Pancreas (tissue), 10 donors: ENCODE data around the gene ACAT2. TPM values are rescaled to one million over a fixed set of nuclear protein-coding genes. Genes with fewer than 3 reads are reported as not detected.
"Not testable (repeated sequence)": the region's sequence is repeated elsewhere in the genome, so short reads cannot be mapped to it uniquely, and the experiment has no call there.

Experiments used
- ATAC-seq, 4 donors: fragments of 200-7000 bp; cut with Tn5 transposase; one replicate each; pipeline versions ENCODE4 v1.8.0 to v1.9.1; 2020; ENCODE audit warnings: mild to moderate bottlenecking in 4 of 4, moderate library complexity in 4 of 4
- DNase-seq, 6 donors: peaks; one replicate each; pipeline ENCODE4 v3.0.0-alpha.2; 2020
- FAIRE-seq: peaks from 2 replicates; lab custom pipeline; 2012; peaks lifted over from hg19 to GRCh38; lab: Jason Lieb, UNC
- H3K27ac ChIP-seq, 4 donors: fragments of 200-600 bp; sonication (generic); 1 replicate in 3 of 4; 2 replicates in 1 of 4; pipeline versions ENCODE4 v1.5.0 to v1.8.0; 2020
- H3K27me3 ChIP-seq, 4 donors: fragments of 200-600 bp; one replicate each; pipeline ENCODE4 v1.8.0; 2021
- H3K36me3 ChIP-seq, 3 donors: fragments of 200-600 bp; sonication (generic) in 1 of 3; one replicate each; pipeline versions ENCODE4 v1.5.0 to v1.8.0; 2020 to 2021
- H3K4me1 ChIP-seq, 3 donors: fragments of 200-600 bp; one replicate each; pipeline ENCODE4 v1.8.0; 2021
- H3K4me3 ChIP-seq, 4 donors: fragments of 200-600 bp; sonication (generic) in 2 of 4; one replicate each; pipeline versions ENCODE4 v1.5.0 to v1.8.0; 2020 to 2021
- H3K9me3 ChIP-seq, 4 donors: fragments of 200-600 bp; one replicate each; pipeline ENCODE4 v1.8.0; 2021
- CTCF ChIP-seq, 4 donors: fragments of 200-600 bp; sonication (generic) in 3 of 4; IDR thresholded peaks; one replicate each; pipeline versions ENCODE4 v1.5.0 to v1.8.0; 2021; ENCODE audit warnings: antibody characterized with exemption in 4 of 4
- WGBS, 2 donors: extraction: QIAGEN DNeasy Blood & Tissue Kit; methylation state at CpG; one replicate each; pipeline ENCODE4 v1.1.7; 2013; 5-methylcytosine and 5-hydroxymethylcytosine counted together
- intact Hi-C, 3 donors: fragments of 100-400 bp; cut with DNase I; formaldehyde crosslinking; loops; one replicate each; pipeline versions ENCODE4 v1.11.1 to v1.14.2; 2022
- polyA plus RNA-seq, 2 donors: library from polyadenylated mRNA; stranded (reverse); fragments of 200-250 nt; gene quantifications; one replicate each; pipeline ENCODE4 v1.2.3, GENCODE V29; 2013
- total RNA-seq, 6 donors: library from RNA; stranded (reverse); fragmentation: NEBNext Ultra II Directional in 4 of 6; extraction: Animal tissue kit (Norgen Biotek cat#: 25700) in 4 of 6; gene quantifications; one replicate each; pipeline versions ENCODE4 v1.2.1 to v1.2.4, GENCODE V29; 2021 to 2023
- donor health status: healthy with polysubstance abuse.
- donor health status: DM: no; HTN: no; CAD: no; lungs with moderate emphysema.
- donor health status: DM: no; HTN: no; CAD: no.
- donor health status: control.
- donor health status: control.
- donor health status: Bipolar disorder and iron deficiency.
- donor health status: DM: yes; HTN: yes; CAD: no.
- donor health status: DM: no; HTN: no; CAD: no.
- donor health status: DM: no; HTN: no; CAD: no.
- donor health status: DM: yes; HTN: yes; CAD: no.

ACAT2 gene
- total RNA-seq (1 to 10 TPM; 3.3 to 9.6 (median 7.4) TPM), polyA plus RNA-seq (10 to 100 TPM in 1 of 2 donors, 1 to 10 TPM in 1; 6.7 to 10.1 TPM)

DNA sequence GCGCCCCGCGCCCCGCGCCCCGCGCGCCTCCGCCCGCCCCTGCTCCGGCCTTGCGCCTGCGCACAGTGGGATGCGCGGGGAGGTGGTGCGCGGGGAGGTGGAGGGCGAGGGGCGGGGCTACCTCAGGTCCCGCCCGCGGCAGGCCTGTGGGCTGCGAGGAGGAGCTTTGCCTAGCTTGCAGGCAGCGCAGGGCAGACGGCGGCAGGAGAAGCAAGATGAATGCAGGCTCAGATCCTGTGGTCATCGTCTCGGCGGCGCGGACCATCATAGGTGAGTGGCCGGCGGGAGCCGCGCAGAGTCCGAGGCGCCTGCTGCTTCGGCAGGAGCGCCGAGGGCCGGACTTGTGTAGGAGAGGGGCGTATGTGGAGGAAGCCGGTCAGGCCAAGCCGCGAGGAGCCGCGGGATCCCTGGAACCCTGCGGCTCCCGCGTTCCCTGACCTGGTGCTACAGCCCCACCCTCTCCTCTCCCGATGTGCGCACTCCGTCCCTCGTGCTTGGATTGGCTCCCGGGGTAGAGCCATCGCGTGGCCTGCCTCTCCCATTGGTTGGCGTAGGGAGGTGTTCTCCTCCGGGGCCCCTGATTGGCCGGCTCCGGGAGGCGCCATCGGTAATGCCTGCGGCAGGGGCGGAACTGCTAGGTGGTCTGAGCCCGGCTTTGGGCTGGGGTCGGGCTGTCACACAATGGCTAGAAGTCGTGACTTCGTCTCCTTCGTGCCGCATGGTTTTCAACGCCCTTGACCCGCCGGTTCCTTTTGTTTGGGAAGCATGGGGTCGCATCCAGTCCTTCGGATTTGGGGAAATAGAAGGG, at the start of gene ACAT2:
Gene ACAT2 (plus strand): TSS at position 173 of the 808 bp plus-strand sequence. CDS start 43 bp downstream, at position 216.
- no peaks in the 10 kb centered on the region for H3K4me1 ChIP-seq
- no peaks in the 10 kb centered on the region for H3K9me3 ChIP-seq
- peak; percentile 94 to 98 (median 96) for DNase-seq
- FAIRE-seq, result peak; percentile 23
- H3K4me3 ChIP-seq, result peak within 1 kb of the TSS; percentile 57 to 94 (median 68)
- WGBS, 2 donors, result 0 to 1% methylated on average over 64 to 76 of the region's 76 CpGs
- TF ChIP-seq CTCF (IDR thresholded peaks at IDR 0.05), result no peak
- peak; percentile 97 to 99 (median 97) for ATAC-seq
- H3K27ac ChIP-seq, result peak within 1 kb of the TSS; percentile 89 to 95 (median 91)
- intact Hi-C loops, result no loop called here
- no peaks in the 10 kb centered on the region for H3K27me3 ChIP-seq
- peaks cover 0 to 3% (median 0%) of the 10 kb centered on the region in 3 donors for H3K36me3 ChIP-seq

GRCh38 chr6:159712389-159712788, 49.5 kb upstream of the ACAT2 start:
- 90 to 94% methylated on average over 3 of the region's 3 CpGs for WGBS, 2 donors
- H3K4me1 ChIP-seq, result peaks cover 5 to 28% (median 15%) of the 10 kb centered on the region in 3 donors
- H3K36me3 ChIP-seq, DNase-seq, H3K27ac ChIP-seq, H3K9me3 ChIP-seq, H3K27me3 ChIP-seq, H3K4me3 ChIP-seq, intact Hi-C loops, ATAC-seq, FAIRE-seq: not testable (repeated sequence)

DNA sequence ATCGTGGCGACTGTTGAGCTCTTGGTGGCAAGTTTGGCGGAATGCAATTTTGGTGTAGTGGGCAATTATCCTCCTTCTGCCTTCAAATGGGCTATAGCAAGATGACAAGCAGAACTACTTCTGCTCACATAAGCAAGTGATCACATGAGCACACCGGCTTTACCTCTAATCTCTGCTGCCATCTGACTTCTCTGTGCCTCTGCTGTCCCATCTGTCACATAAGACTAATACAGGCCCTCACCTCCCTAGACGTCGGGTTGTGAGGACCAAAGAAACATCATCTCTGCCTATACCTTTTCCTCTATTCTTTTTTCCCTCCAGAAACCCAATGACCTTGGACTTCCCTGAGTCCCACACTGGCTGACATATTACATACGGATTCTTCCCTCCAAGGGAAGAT, 47.9 kb upstream of the ACAT2 start:
- Histone ChIP-seq H3K27ac (peak overlapping the region in 2 of 4 donors; percentile 90 to 92), H3K4me3 (no peak overlapping the region), H3K27me3 (no peaks in the 10 kb centered on the region), H3K4me1 (peaks cover 5 to 40% (median 22%) of the 10 kb centered on the region in 3 donors), H3K9me3 (no peaks in the 10 kb centered on the region), H3K36me3 (no peaks in the 10 kb centered on the region)
- FAIRE-seq, result no peak
- no peak for TF ChIP-seq CTCF (IDR thresholded peaks at IDR 0.05)
- 70% methylated on average over 7 of the region's 7 CpGs for WGBS, 2 donors
- peak in 1 of 4 donors; percentile 6 for ATAC-seq
- no peak for DNase-seq
- intact Hi-C loops, result no loop called here

- Histone ChIP-seq H3K4me1 (peaks cover 5 to 40% (median 22%) of the 10 kb centered on the region in 3 donors), H3K27ac (peak overlapping the region in 2 of 4 donors; percentile 90 to 92), H3K4me3 (no peak overlapping the region), H3K27me3 (no peaks in the 10 kb centered on the region), H3K9me3 (no peaks in the 10 kb centered on the region), H3K36me3 (no peaks in the 10 kb centered on the region)
- no peak for FAIRE-seq
- DNase-seq, result no peak
- TF ChIP-seq CTCF (IDR thresholded peaks at IDR 0.05), result no peak
- 19 to 20% methylated on average over 5 of the region's 5 CpGs for WGBS, 2 donors
- intact Hi-C loops, result no loop called here
- ATAC-seq, result peak; percentile 39 to 65 (median 55)
These were observed 47.4 kb upstream of the ACAT2 start for GRCh38 chr6:159714404-159714803.

DNA sequence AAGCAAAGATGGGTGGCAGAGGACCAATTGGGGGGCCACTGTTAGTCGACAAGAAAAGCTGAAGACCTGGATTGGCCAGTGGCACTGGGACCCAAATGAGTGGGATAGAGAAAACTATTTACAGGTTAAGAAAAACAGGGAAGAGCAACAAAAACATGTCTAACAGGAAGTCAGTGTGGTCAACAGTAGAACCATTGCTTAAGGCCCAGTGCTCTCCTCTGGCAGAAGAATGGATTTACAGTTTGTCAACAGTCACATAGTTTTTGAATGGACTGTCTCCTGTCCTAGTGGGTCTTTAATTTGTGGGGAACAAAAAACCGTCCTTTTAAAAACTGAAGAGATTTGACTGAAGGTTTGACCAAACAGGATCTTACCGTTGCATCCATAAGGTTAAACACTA, 46.7 kb upstream of the ACAT2 start:
- Histone ChIP-seq H3K27ac (peak overlapping the region in 3 of 4 donors; percentile 38 to 92 (median 90)), H3K9me3 (no peaks in the 10 kb centered on the region), H3K36me3 (no peaks in the 10 kb centered on the region), H3K4me1 (peaks cover 5 to 40% (median 22%) of the 10 kb centered on the region in 3 donors), H3K4me3 (no peak overlapping the region), H3K27me3 (no peaks in the 10 kb centered on the region)
- ATAC-seq, result no peak
- no peak for TF ChIP-seq CTCF (IDR thresholded peaks at IDR 0.05)
- no peak for FAIRE-seq
- WGBS, 2 donors, result 79 to 82% methylated on average over 3 of the region's 3 CpGs
- DNase-seq, result no peak
- intact Hi-C loops, result no loop called here
